BLaER1 treated with 17β-estradiol and CSF1 and Interleukin-3, amounts not matched to agents 10 nM and 100 nM (cell line): ENCODE measurements around the gene RASGRP2.
A peak's percentile ranks its signal among the peaks of the same experiment; 100 is the strongest.

Experiments used
- H3K27ac ChIP-seq, 11 experiments: shearing (Covaris generic); formaldehyde crosslinking; 2 replicates each; pipeline ENCODE4 v1.8.1; 2022
- H3K27me3 ChIP-seq, 11 experiments: shearing (Covaris generic); formaldehyde crosslinking; 2 replicates each; pipeline ENCODE4 v1.8.1; 2022
- H3K36me3 ChIP-seq, 11 experiments: shearing (Covaris generic); formaldehyde crosslinking; 2 replicates each; pipeline ENCODE4 v1.8.1; 2022
- H3K4me1 ChIP-seq, 10 experiments: shearing (Covaris generic); formaldehyde crosslinking; 2 replicates each; pipeline ENCODE4 v1.8.1; 2022
- H3K4me2 ChIP-seq, 11 experiments: shearing (Covaris generic); formaldehyde crosslinking; 2 replicates each; pipeline ENCODE4 v1.8.1; 2022
- H3K4me3 ChIP-seq, 10 experiments: shearing (Covaris generic); formaldehyde crosslinking; 2 replicates each; pipeline ENCODE4 v1.8.1; 2022
- H3K9ac ChIP-seq, 11 experiments: shearing (Covaris generic); formaldehyde crosslinking; 2 replicates each; pipeline ENCODE4 v1.8.1; 2022
- H3K9me3 ChIP-seq, 11 experiments: shearing (Covaris generic); formaldehyde crosslinking; replicated peaks in 1 of 11; 2 replicates each; pipeline ENCODE4 v1.8.1; 2022
- H4K20me1 ChIP-seq, 11 experiments: shearing (Covaris generic); formaldehyde crosslinking; 2 replicates each; pipeline ENCODE4 v1.8.1; 2022
- Cebpa-rat ChIP-seq, 11 experiments: shearing (Covaris generic); IDR thresholded peaks; 2 replicates each; pipeline ENCODE4 v1.8.1; 2022

Gene RASGRP2

GRCh38 chr11:64762277-64762673, 18.3 kb upstream of the RASGRP2 start:
- Histone ChIP-seq H3K4me3 (no peak overlapping the region), H3K36me3 (peaks cover 46 to 60% (median 54%) of the 10 kb centered on the region in 11 experiments), H3K9ac (peak overlapping the region in 7 of 11 experiments; percentile 60 to 72 (median 67); a peak in 12 of 22 replicates), H3K4me2 (peak overlapping the region; percentile 63 to 91 (median 86); a peak in 21 of 22 replicates), H4K20me1 (peaks cover 64 to 81% (median 78%) of the 10 kb centered on the region in 11 experiments), H3K4me1 (peaks cover 71 to 87% (median 80%) of the 10 kb centered on the region in 10 experiments), H3K27ac (peak overlapping the region in 8 of 11 experiments; percentile 42 to 82 (median 73); a peak in 15 of 22 replicates), H3K9me3 (no peaks in the 10 kb centered on the region), H3K27me3 (no peaks in the 10 kb centered on the region)
- no peak for TF ChIP-seq Cebpa-rat (IDR thresholded peaks at IDR 0.05)

DNA sequence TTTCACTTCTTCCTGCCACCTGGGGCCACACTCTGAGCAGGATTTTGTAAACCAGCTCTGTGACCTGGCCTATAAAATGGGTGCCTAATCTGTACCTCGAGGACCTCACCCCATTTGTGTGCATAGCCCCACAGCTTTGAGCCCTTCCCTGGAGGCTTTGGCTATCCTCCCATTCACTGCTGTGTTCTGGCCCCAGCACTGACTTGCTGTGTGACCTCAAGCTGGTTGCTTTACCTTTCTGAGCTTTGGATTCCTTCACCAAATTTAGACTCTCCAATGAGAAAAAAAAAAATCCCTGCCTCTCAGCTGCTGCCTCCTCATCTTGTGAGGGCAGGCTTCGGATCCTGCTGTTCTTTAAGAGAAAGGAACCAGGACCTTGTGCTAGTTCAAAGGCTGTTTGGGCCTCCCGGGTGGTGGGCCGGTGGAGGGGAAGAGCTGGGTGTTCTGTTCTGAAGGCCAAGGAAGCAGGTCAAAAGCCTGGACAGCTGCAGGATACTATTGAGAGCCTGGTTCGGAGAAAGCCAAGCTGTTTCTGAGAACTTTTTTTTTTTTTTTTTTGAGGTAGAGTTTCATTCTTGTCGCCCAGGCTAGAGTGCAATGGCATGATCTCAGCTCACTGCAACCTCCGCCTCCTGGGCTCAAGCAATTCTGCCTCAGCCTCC, 16.9 kb upstream of the RASGRP2 start:
- Histone ChIP-seq H3K36me3 (peaks cover 34 to 47% (median 42%) of the 10 kb centered on the region in 11 experiments), H3K9ac (peak overlapping the region in 7 of 11 experiments; percentile 10 to 67 (median 42); a peak in 12 of 22 replicates), H3K4me1 (peaks cover 64 to 85% (median 78%) of the 10 kb centered on the region in 10 experiments), H3K4me2 (peak overlapping the region in 9 of 11 experiments; percentile 53 to 91 (median 71); a peak in 18 of 22 replicates), H3K9me3 (no peaks in the 10 kb centered on the region), H3K4me3 (no peak overlapping the region), H4K20me1 (peaks cover 52 to 68% (median 66%) of the 10 kb centered on the region in 11 experiments), H3K27ac (peak overlapping the region in 7 of 11 experiments; percentile 23 to 75 (median 41); a peak in 9 of 22 replicates), H3K27me3 (no peaks in the 10 kb centered on the region)
- no peak for TF ChIP-seq Cebpa-rat (IDR thresholded peaks at IDR 0.05)

- Histone ChIP-seq H3K27me3 (no peaks in the 10 kb centered on the region), H3K9ac (peak within 1 kb of the TSS in 9 of 11 experiments; percentile 16 to 67 (median 42); a peak in 17 of 22 replicates), H3K27ac (peak within 1 kb of the TSS in 8 of 11 experiments; percentile 23 to 75 (median 43); a peak in 16 of 22 replicates), H3K4me1 (peaks cover 55 to 85% (median 74%) of the 10 kb centered on the region in 10 experiments), H4K20me1 (peaks cover 44 to 59% (median 58%) of the 10 kb centered on the region in 11 experiments), H3K4me3 (no peak within 1 kb of the TSS), H3K9me3 (no peaks in the 10 kb centered on the region), H3K4me2 (peak within 1 kb of the TSS; percentile 21 to 91 (median 68)), H3K36me3 (peaks cover 25 to 39% (median 34%) of the 10 kb centered on the region in 11 experiments)
- TF ChIP-seq Cebpa-rat (IDR thresholded peaks at IDR 0.05): no peak
Observed at GRCh38 chr11:64759722-64760719, 16.1 kb upstream of the RASGRP2 start, which contains the start of gene PYGM. PYGM (minus strand) TSS chr11:64759974; CDS start chr11:64759898, 76 bp downstream.

DNA sequence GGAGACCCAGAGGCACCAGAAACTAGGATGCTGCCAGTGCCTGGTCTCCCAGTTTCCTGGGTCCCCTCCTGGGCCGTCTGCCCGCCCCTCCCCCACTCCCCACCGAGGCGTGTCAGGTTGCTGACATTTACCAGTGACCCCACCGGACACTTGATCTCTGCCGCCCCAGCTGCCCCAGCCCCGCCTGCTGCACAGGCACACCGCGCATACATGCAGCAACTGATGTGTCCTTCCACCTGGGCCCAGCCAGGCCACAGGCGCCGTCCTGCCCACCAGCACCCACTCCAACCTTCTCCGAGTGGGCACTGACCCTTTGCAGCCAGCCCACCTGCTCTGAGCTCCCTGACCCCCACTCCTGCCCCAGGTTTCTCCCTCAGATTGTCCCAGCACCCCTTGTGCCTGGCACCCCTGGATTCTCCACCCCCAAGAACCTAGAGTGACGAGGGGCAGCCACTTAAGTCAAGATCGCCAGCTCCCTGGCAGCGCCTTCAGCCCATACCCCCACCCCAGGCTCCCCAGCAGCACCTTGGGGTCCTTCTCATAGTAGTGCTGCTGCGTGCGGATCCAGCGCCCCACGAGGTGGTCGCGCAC, 15.3 kb upstream of the RASGRP2 start:
- no peaks in the 10 kb centered on the region for H3K27me3 ChIP-seq
- H3K4me1 ChIP-seq: peaks cover 47 to 79% (median 67%) of the 10 kb centered on the region in 10 experiments
- no peak overlapping the region for H3K4me3 ChIP-seq
- no peak for TF ChIP-seq Cebpa-rat (IDR thresholded peaks at IDR 0.05)
- peaks cover 36 to 51% (median 50%) of the 10 kb centered on the region in 11 experiments for H4K20me1 ChIP-seq
- H3K27ac ChIP-seq: peak overlapping the region in 6 of 11 experiments; percentile 34 to 75 (median 45); a peak in 10 of 22 replicates
- H3K36me3 ChIP-seq: peaks cover 18 to 31% (median 26%) of the 10 kb centered on the region in 11 experiments
- H3K4me2 ChIP-seq: peak overlapping the region in 10 of 11 experiments; percentile 32 to 91 (median 70); a peak in 18 of 22 replicates
- H3K9me3 ChIP-seq: no peaks in the 10 kb centered on the region
- peak overlapping the region in 8 of 11 experiments; percentile 16 to 67 (median 45); a peak in 10 of 22 replicates for H3K9ac ChIP-seq

DNA sequence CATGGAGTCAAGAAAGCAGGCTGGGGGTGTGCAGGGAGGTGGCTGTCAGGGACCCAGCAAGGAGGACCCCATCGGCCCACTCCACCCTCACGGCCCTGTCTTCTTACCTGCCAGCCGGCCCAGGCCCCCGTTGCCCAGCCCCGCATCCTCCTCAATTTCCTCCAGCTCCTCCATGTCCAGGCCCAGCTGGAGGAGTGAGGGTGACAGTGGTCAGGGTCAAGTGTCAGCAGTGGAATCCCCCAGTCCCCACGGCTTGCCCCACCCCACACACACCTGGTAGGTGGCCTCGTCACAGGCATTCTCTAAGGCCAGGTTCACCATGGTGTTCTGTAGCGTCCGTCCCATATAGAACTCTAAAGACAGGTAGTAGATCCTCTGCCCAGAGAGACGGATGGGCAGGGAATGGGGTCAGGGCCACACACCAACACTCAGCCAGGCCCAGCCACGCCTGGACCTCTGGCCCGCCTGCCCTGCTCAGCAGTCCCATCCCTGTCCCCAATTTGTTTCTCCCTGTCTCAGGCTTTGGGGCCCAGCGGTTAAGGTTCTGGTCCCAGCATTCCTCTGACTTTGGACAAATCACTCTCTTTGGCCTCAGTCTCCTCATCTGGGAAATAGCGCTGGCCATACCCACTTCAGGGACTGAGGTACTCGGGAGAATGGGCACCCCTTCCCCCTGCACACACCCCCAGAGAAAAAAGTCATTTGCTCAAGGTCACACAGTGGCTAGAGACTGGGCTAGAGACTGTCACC, 14.6 kb upstream of the RASGRP2 start:
- Histone ChIP-seq H3K4me2 (peak overlapping the region in 1 of 11 experiments; percentile 90; a peak in 2 of 22 replicates), H3K27me3 (no peaks in the 10 kb centered on the region), H3K9ac (0 out of 22 replicates have a peak overlapping the region, but pooled peaks of 1 of the 11 experiments have one; percentile 3), H3K9me3 (no peaks in the 10 kb centered on the region), H3K4me3 (no peak overlapping the region), H3K27ac (no peak overlapping the region), H4K20me1 (peaks cover 29 to 44% (median 43%) of the 10 kb centered on the region in 11 experiments), H3K4me1 (peaks cover 40 to 72% (median 59%) of the 10 kb centered on the region in 10 experiments), H3K36me3 (peaks cover 10 to 23% (median 19%) of the 10 kb centered on the region in 11 experiments; a peak in 21 of 22 replicates)
- TF ChIP-seq Cebpa-rat (IDR thresholded peaks at IDR 0.05): no peak

GRCh38 chr11:64757549-64758329, 13.8 kb upstream of the RASGRP2 start:
- Histone ChIP-seq H3K27ac (no peak overlapping the region), H3K4me2 (no peak overlapping the region), H3K9ac (0 out of 22 replicates have a peak overlapping the region, but pooled peaks of 1 of the 11 experiments have one; percentile 44), H3K4me3 (no peak overlapping the region), H3K36me3 (peaks cover 6 to 16% (median 11%) of the 10 kb centered on the region in 11 experiments; a peak in 20 of 22 replicates), H3K4me1 (peaks cover 33 to 69% (median 56%) of the 10 kb centered on the region in 10 experiments), H4K20me1 (peaks cover 21 to 36% (median 35%) of the 10 kb centered on the region in 11 experiments), H3K9me3 (no peaks in the 10 kb centered on the region), H3K27me3 (no peaks in the 10 kb centered on the region)
- no peak for TF ChIP-seq Cebpa-rat (IDR thresholded peaks at IDR 0.05)
